IMR-90 (cell line): ENCODE data around the gene EBF3. TPM values are rescaled to one million over a fixed set of nuclear protein-coding genes. Genes with fewer than 3 reads are reported as not detected.

Experiments
- ATAC-seq: fragments of 200-7000 bp; cut with Tn5 transposase; 2 replicates; pipeline ENCODE4 v1.9.1; 2020; ENCODE audit warnings: low read depth, mild to moderate bottlenecking, moderate library complexity
- BruUV-seq: library from RNA; stranded (reverse); fragments of 400-500 nt; replicated peaks from 2 replicates; lab custom pipeline; 2021; lab: Mats Ljungman, UMichigan
- CTCF ChIA-PET: fragments of 300-600 bp; formaldehyde crosslinking; extraction: SDS; loops from one replicate; lab custom pipeline; 2021; ENCODE audit warnings: antibody characterized with exemption; lab: Yijun Ruan, JAX
- POLR2A ChIA-PET: fragments of 300-600 bp; sonication (Branson Sonifier 250); formaldehyde crosslinking; loops from one replicate; lab custom pipeline; 2022; ENCODE audit warnings: antibody characterized with exemption; ENCODE audit not compliant: unreplicated experiment; lab: Charles Lee
- DNase-seq: peaks from one replicate; pipeline ENCODE4 v3.0.0; 2013
- H2AFZ ChIP-seq: replicated peaks from 2 replicates; pipeline ENCODE3; 2013; ENCODE audit warnings: low read length, mild to moderate bottlenecking; ENCODE audit not compliant: poor library complexity
- H2AK5ac ChIP-seq: 2 replicates; pipeline ENCODE4 v1.6.1; 2013; ENCODE audit warnings: low read depth, low read length, inconsistent platforms
- H2AK9ac ChIP-seq: replicated peaks from 2 replicates; pipeline ENCODE3; 2013; ENCODE audit warnings: mild to moderate bottlenecking, low read depth, low read length, moderate library complexity; ENCODE audit not compliant: poor library complexity
- H2BK120ac ChIP-seq: 2 replicates; pipeline ENCODE4 v1.6.1; 2013; ENCODE audit warnings: low read depth, low read length, inconsistent platforms
- H2BK15ac ChIP-seq: 3 replicates; pipeline ENCODE4 v1.6.1; 2013; ENCODE audit warnings: low read depth, low read length, inconsistent platforms
- H2BK20ac ChIP-seq: 2 replicates; pipeline ENCODE4 v1.6.1; 2013; ENCODE audit warnings: low read depth, mild to moderate bottlenecking, inconsistent platforms, low read length, moderate library complexity
- H2BK5ac ChIP-seq: 2 replicates; pipeline ENCODE4 v1.6.1; 2013; ENCODE audit warnings: mild to moderate bottlenecking, low read depth, low read length, inconsistent platforms; ENCODE audit not compliant: poor library complexity, severe bottlenecking
- H3K14ac ChIP-seq: replicated peaks from 2 replicates; pipeline ENCODE4 v1.6.1; 2013; ENCODE audit warnings: low read depth, low read length, inconsistent platforms
- H3K18ac ChIP-seq: 2 replicates; pipeline ENCODE4 v1.6.1; 2013; ENCODE audit warnings: low read depth, low read length, control low read depth
- H3K23ac ChIP-seq: 2 replicates; pipeline ENCODE4 v1.6.1; 2013; ENCODE audit warnings: low read depth, low read length, inconsistent platforms
- H3K27ac ChIP-seq: 2 replicates; pipeline ENCODE4 v1.5.1; 2013; ENCODE audit warnings: mild to moderate bottlenecking, control low read depth, low read length; ENCODE audit not compliant: insufficient read depth
- H3K27me3 ChIP-seq: 2 replicates; pipeline ENCODE4 v1.6.1; 2013; ENCODE audit warnings: low read length; ENCODE audit not compliant: control insufficient read depth, insufficient read depth
- H3K36me3 ChIP-seq: 2 replicates; pipeline ENCODE4 v1.6.1; 2013; ENCODE audit warnings: low read length, mixed read lengths; ENCODE audit not compliant: control insufficient read depth, insufficient read depth
- H3K4ac ChIP-seq: 2 replicates; pipeline ENCODE4 v1.6.1; 2013; ENCODE audit warnings: low read depth, low read length, inconsistent platforms
- H3K4me1 ChIP-seq: 2 replicates; pipeline ENCODE4 v1.6.1; 2013; ENCODE audit warnings: low read length, mixed read lengths; ENCODE audit not compliant: control insufficient read depth, insufficient read depth
- H3K4me2 ChIP-seq: 2 replicates; pipeline ENCODE4 v1.6.1; 2013; ENCODE audit warnings: low read depth, mild to moderate bottlenecking, control low read depth, low read length, moderate library complexity
- H3K4me3 ChIP-seq: 2 replicates; pipeline ENCODE4 v1.5.1; 2013; ENCODE audit warnings: low read depth, mild to moderate bottlenecking, control low read depth, low read length, moderate library complexity; ENCODE audit not compliant: insufficient read depth
- H3K56ac ChIP-seq: 2 replicates; pipeline ENCODE4 v1.6.1; 2013; ENCODE audit warnings: low read length, inconsistent platforms; ENCODE audit not compliant: insufficient read depth; ENCODE audit errors: extremely low read depth
- H3K79me1 ChIP-seq, 2 experiments: 2 replicates each; pipeline ENCODE4 v1.6.1; 2013; ENCODE audit warnings: low read length in 2 of 2, inconsistent platforms in 1 of 2, low read depth in 1 of 2
- H3K9ac ChIP-seq: 2 replicates; pipeline ENCODE4 v1.6.1; 2013; ENCODE audit warnings: low read depth, low read length, control low read depth
- H3K9me1 ChIP-seq: 2 replicates; pipeline ENCODE4 v1.6.1; 2013; ENCODE audit warnings: low read length, inconsistent platforms; ENCODE audit not compliant: insufficient read depth
- H3K9me3 ChIP-seq: 2 replicates; pipeline ENCODE4 v1.6.1; 2013; ENCODE audit warnings: low read length; ENCODE audit not compliant: control insufficient read depth, insufficient read depth
- H4K20me1 ChIP-seq: 2 replicates; pipeline ENCODE4 v1.6.1; 2013; ENCODE audit warnings: low read length, inconsistent platforms; ENCODE audit not compliant: insufficient read depth
- H4K5ac ChIP-seq: 2 replicates; pipeline ENCODE4 v1.6.1; 2013; ENCODE audit warnings: mild to moderate bottlenecking, low read depth, low read length, control low read depth
- H4K8ac ChIP-seq, 2 experiments: 2 replicates each; pipeline ENCODE4 v1.6.1; 2013; ENCODE audit warnings: low read depth in 2 of 2, low read length in 2 of 2, control low read depth in 1 of 2, inconsistent platforms in 1 of 2
- H4K91ac ChIP-seq: 2 replicates; pipeline ENCODE4 v1.6.1; 2013; ENCODE audit warnings: low read depth, low read length, inconsistent platforms; ENCODE audit not compliant: insufficient read depth
- BHLHE40 ChIP-seq: fragments of 150-350 bp; IDR thresholded peaks from 2 replicates; pipeline ENCODE4 v1.6.1; 2016; ENCODE audit warnings: mild to moderate bottlenecking, low read depth, low read length
- CEBPB ChIP-seq: IDR thresholded peaks from 2 replicates; pipeline ENCODE4 v1.6.1; 2012; ENCODE audit warnings: low read depth, low read length, improper control_type of control experiment
- CHD1 ChIP-seq: IDR thresholded peaks from 2 replicates; pipeline ENCODE4 v1.6.1; 2012; ENCODE audit warnings: low read depth, low read length, improper control_type of control experiment
- CTCF ChIP-seq: conservative IDR thresholded peaks from 2 replicates; pipeline ENCODE4 v1.5.1; 2012; ENCODE audit warnings: mild to moderate bottlenecking, low read depth, low read length, improper control_type of control experiment
- ELK1 ChIP-seq: fragments of 150-350 bp; IDR thresholded peaks from 2 replicates; pipeline ENCODE4 v1.6.1; 2016; ENCODE audit warnings: low read depth, mild to moderate bottlenecking, low read length, moderate library complexity, borderline replicate concordance
- FOS ChIP-seq: fragments of 150-350 bp; IDR thresholded peaks from 2 replicates; pipeline ENCODE4 v1.6.1; 2016; ENCODE audit warnings: low read depth, low read length
- MAFK ChIP-seq: IDR thresholded peaks from 2 replicates; pipeline ENCODE4 v1.6.1; 2012; ENCODE audit warnings: low read depth, low read length, improper control_type of control experiment
- NFE2L2 ChIP-seq: fragments of 150-350 bp; IDR thresholded peaks from 2 replicates; pipeline ENCODE4 v1.6.1; 2016; ENCODE audit warnings: low read depth, mild to moderate bottlenecking, low read length
- RAD21 ChIP-seq: IDR thresholded peaks from 2 replicates; pipeline ENCODE4 v1.6.1; 2012; ENCODE audit warnings: low read length, improper control_type of control experiment
- RCOR1 ChIP-seq: IDR thresholded peaks from 2 replicates; pipeline ENCODE4 v1.6.1; 2012; ENCODE audit warnings: mild to moderate bottlenecking, low read length, improper control_type of control experiment; ENCODE audit not compliant: insufficient replicate concordance
- SMC3 ChIP-seq: fragments of 150-350 bp; IDR thresholded peaks from 2 replicates; pipeline ENCODE4 v1.6.1; 2016; ENCODE audit warnings: low read depth, mild to moderate bottlenecking, antibody characterized with exemption, low read length, moderate library complexity
- USF2 ChIP-seq: fragments of 150-350 bp; IDR thresholded peaks from 2 replicates; pipeline ENCODE4 v1.6.1; 2017; ENCODE audit warnings: mild to moderate bottlenecking, antibody characterized with exemption, low read length, low read depth
- WGBS, 2 experiments: methylation state at CpG; one replicate each; pipeline versions ENCODE4 v1.1.5 to v1.1.7; 2013; ENCODE audit warnings: missing lambda C conversion rate in 2 of 2; ENCODE audit not compliant: insufficient read length in 1 of 2; ENCODE audit errors: extremely low coverage in 2 of 2; 5-methylcytosine and 5-hydroxymethylcytosine counted together
- dilution Hi-C: fragments of 300-500 bp; cut with HindIII; formaldehyde crosslinking; loops from one replicate; pipeline ENCODE4 v1.14.3; 2018; ENCODE audit warnings: low sequenced_read_pairs; ENCODE audit not compliant: unreplicated experiment
- in situ Hi-C: fragments of 300-500 bp; cut with MboI; formaldehyde crosslinking; loops from 3 replicates; pipeline ENCODE4 v1.14.3; 2019; ENCODE audit warnings: low sequenced_read_pairs, inconsistent platforms, mixed read lengths
- intact Hi-C: fragments of 100-400 bp; cut with micrococcal nuclease; formaldehyde crosslinking; loops from 2 replicates; pipeline ENCODE4 v1.10.0; 2022
- polyA plus RNA-seq, 3 experiments: library from polyadenylated mRNA; depleted of rRNA; stranded (reverse); fragments of >200 nt; gene quantifications; 2 replicates each; pipeline ENCODE4 v1.2.3, GENCODE V29; 2012; ENCODE audit warnings: low replicate concordance in 1 of 3
- total RNA-seq: library from RNA; depleted of rRNA; stranded (reverse); fragments of >200 nt; gene quantifications from 2 replicates; pipeline ENCODE4 v1.2.3, GENCODE V29; 2012

The EBF3 gene
- total and polyA plus RNA-seq, 2 of the 4 experiments (the other 2 are of a cell fraction) = 0.36 to 0.70 TPM

GRCh38 chr10:129864601-129865126 lies 99.4 kb downstream of the EBF3 start:
- Histone ChIP-seq H4K91ac (no peak overlapping the region), H3K36me3 (peaks cover 3% of the 10 kb centered on the region; the same call in 1 of the 2 replicates), H3K27ac (no peak overlapping the region), H3K23ac (no peak overlapping the region), H2BK5ac (no peak overlapping the region), H2BK120ac (no peak overlapping the region), H2AK5ac (no peak overlapping the region), H2BK15ac (no peak overlapping the region), H4K8ac (no peak overlapping the region), H4K20me1 (no peaks in the 10 kb centered on the region), H2AK9ac (no peak overlapping the region), H3K14ac (no peak overlapping the region), H3K9me3 (peaks cover 18% of the 10 kb centered on the region), H3K27me3 (no peaks in the 10 kb centered on the region), H3K4me2 (no peak overlapping the region), H3K18ac (no peak overlapping the region), H3K4me1 (no peaks in the 10 kb centered on the region), H2AFZ (no peak overlapping the region), H3K56ac (no peak overlapping the region), H4K5ac (no peak overlapping the region), H3K79me1 (no peaks in the 10 kb centered on the region), H2BK20ac (no peak overlapping the region), H3K4ac (no peak overlapping the region), H3K9ac (no peak overlapping the region), H3K4me3 (no peak overlapping the region), H3K9me1 (no peaks in the 10 kb centered on the region)
- BruUV-seq = no TSS peak
- TF ChIP-seq CEBPB (no peak), BHLHE40 (no peak), RAD21 (no peak), SMC3 (no peak), FOS (no peak), CTCF (no peak), RCOR1 (no peak), ELK1 (no peak), MAFK (no peak), NFE2L2 (no peak), CHD1 (no peak), USF2 (no peak)
- in situ Hi-C loops (no loop called here), dilution Hi-C loops (no loop called here), intact Hi-C loops (no loop called here)
- ATAC-seq = no peak
- CTCF ChIA-PET = no interaction called here
- WGBS, 2 experiments = 62% methylated on average over 6 of the region's 9 CpGs; no CpG with 5 or more reads in 1 of the 2 experiments
- POLR2A ChIA-PET = no interaction called here
- DNase-seq = peak; percentile 2
